T-cell (primary cell): ENCODE measurements around the gene GARIN3. TPM values are rescaled to one million over a fixed set of nuclear protein-coding genes. Genes with fewer than 3 reads are reported as not detected.

Source experiments
- ATAC-seq, 4 experiments: fragments of 200-7000 bp in 3 of 4; fragments of 150-1000 bp in 1 of 4; cut with Tn5 transposase; replicated peaks in 1 of 4; 1 replicate in 3 of 4; 2 replicates in 1 of 4; pipeline ENCODE4 v1.10.0; 2021; ENCODE audit warnings: moderate library complexity in 3 of 4, mild to moderate bottlenecking in 2 of 4, moderate number of reproducible peaks in 1 of 4
- CTCF ChIA-PET, 2 donors: fragments of 300-600 bp; sonication (Branson Sonifier 250); formaldehyde crosslinking; loops; one replicate each; lab custom pipeline; 2022; ENCODE audit warnings: antibody characterized with exemption in 2 of 2; lab: Charles Lee
- POLR2A ChIA-PET, 2 donors: fragments of 300-600 bp; sonication (Branson Sonifier 250); formaldehyde crosslinking; loops; one replicate each; lab custom pipeline; 2022; ENCODE audit warnings: antibody characterized with exemption in 2 of 2; lab: Charles Lee
- DNase-seq, 35 experiments: peaks; one replicate each; pipeline versions ENCODE4 v3.0.0 to v3.0.0-alpha.2; 2013 to 2023
- H3K27ac ChIP-seq: one replicate; pipeline ENCODE4 v1.5.1; 2013; ENCODE audit warnings: low read length
- H3K27me3 ChIP-seq, 2 experiments: replicated peaks in 1 of 2; 1 replicate in 1 of 2; 2 replicates in 1 of 2; pipeline versions ENCODE4 v1.6.1 to v1.7.0; 2013; ENCODE audit warnings: low read length in 1 of 2, mixed read lengths in 1 of 2; ENCODE audit not compliant: control insufficient read depth in 2 of 2, insufficient read depth in 2 of 2; ENCODE audit errors: extremely low read depth in 1 of 2
- H3K36me3 ChIP-seq, 2 donors: 1 replicate in 1 of 2; 2 replicates in 1 of 2; pipeline versions ENCODE4 v1.6.1 to v1.7.0; 2013; ENCODE audit warnings: low read length in 1 of 2; ENCODE audit not compliant: control insufficient read depth in 2 of 2, insufficient read depth in 1 of 2; ENCODE audit errors: extremely low read depth in 1 of 2
- H3K4me1 ChIP-seq, 2 experiments: 1 replicate in 1 of 2; 2 replicates in 1 of 2; pipeline versions ENCODE4 v1.6.1 to v1.7.0; 2013; ENCODE audit warnings: low read length in 2 of 2, mixed read lengths in 1 of 2; ENCODE audit not compliant: insufficient read depth in 2 of 2, control insufficient read depth in 1 of 2; ENCODE audit errors: extremely low read depth in 1 of 2
- H3K4me3 ChIP-seq, 2 donors: 1 replicate in 1 of 2; 2 replicates in 1 of 2; pipeline versions ENCODE4 v1.5.1 to v1.7.0; 2013; ENCODE audit warnings: mild to moderate bottlenecking in 2 of 2, low read length in 1 of 2, moderate library complexity in 1 of 2; ENCODE audit not compliant: control insufficient read depth in 1 of 2; ENCODE audit errors: extremely low read depth in 1 of 2
- H3K9me3 ChIP-seq: 2 replicates; pipeline ENCODE4 v1.7.0; 2013
- H3K27ac Mint-ChIP-seq, 2 donors: one replicate each; pipeline ENCODE4 v1.8.0; 2020 to 2021; ENCODE audit warnings: mild to moderate bottlenecking in 2 of 2, mixed read lengths in 2 of 2
- H3K27me3 Mint-ChIP-seq, 2 donors: one replicate each; pipeline ENCODE4 v1.8.0; 2021 to 2022; ENCODE audit warnings: mixed read lengths in 2 of 2
- H3K36me3 Mint-ChIP-seq: one replicate; pipeline ENCODE4 v1.8.0; 2021; ENCODE audit warnings: mixed read lengths
- H3K4me1 Mint-ChIP-seq, 3 donors: one replicate each; pipeline ENCODE4 v1.8.0; 2020 to 2022; ENCODE audit warnings: mixed read lengths in 3 of 3, mild to moderate bottlenecking in 1 of 3
- H3K4me3 Mint-ChIP-seq, 3 donors: one replicate each; pipeline ENCODE4 v1.8.0; 2020 to 2022; ENCODE audit warnings: mild to moderate bottlenecking in 3 of 3, mixed read lengths in 3 of 3, moderate library complexity in 3 of 3
- H3K9me3 Mint-ChIP-seq, 3 donors: one replicate each; pipeline ENCODE4 v1.8.0; 2020 to 2022; ENCODE audit warnings: mixed read lengths in 3 of 3
- WGBS: methylation state at CpG from one replicate; pipeline ENCODE4 v1.1.5; 2013; ENCODE audit warnings: missing lambda C conversion rate; ENCODE audit not compliant: insufficient coverage; 5-methylcytosine and 5-hydroxymethylcytosine counted together
- total RNA-seq, 35 experiments: library from RNA in 6 of 35; stranded (reverse) in 6 of 35; fragments of 120-200 nt in 1 of 35; gene quantifications; one replicate each; pipeline versions ENCODE4 v1.2.1 to v1.2.4 and lab custom pipeline; 2013 to 2026

The GARIN3 gene
- total RNA-seq, 5 donors from 2014 or later (not counting 1 experiment from before 2014, with no cell fraction given): not detected

GRCh38 chr5:157137691-157138090 is 28.4 kb downstream of the GARIN3 start:
- ChIA-PET POLR2A (interaction anchor here in 1 of 2 donors (0.7 kb wide), 1 partner anchor 48 kb away, joined by 5 read pairs; no protein-coding TSS in a partner anchor), CTCF (interaction anchor here (0.6 to 0.8 kb wide), 3 partner anchors 169 to 322 kb away, joined by 3 read pairs; no protein-coding TSS in a partner anchor)
- Mint-ChIP-seq H3K4me3 (no peak overlapping the region), H3K9me3 (no peaks in the 10 kb centered on the region), H3K4me1 (peaks cover 40 to 56% (median 55%) of the 10 kb centered on the region in 3 donors), H3K27ac (no peak overlapping the region), H3K27me3 (no peaks in the 10 kb centered on the region), H3K36me3 (peaks cover 24% of the 10 kb centered on the region)
- peaks cover 14 to 19% of the 10 kb centered on the region in 2 experiments for H3K4me1 ChIP-seq
- H3K27me3 ChIP-seq: no peaks in the 10 kb centered on the region
- DNase-seq (no peak), ATAC-seq (no peak)
- no peaks in the 10 kb centered on the region for H3K9me3 ChIP-seq
- 100% methylated on average over 3 of the region's 6 CpGs for WGBS
- H3K36me3 ChIP-seq: peaks cover 3 to 26% of the 10 kb centered on the region in 2 donors
- H3K27ac ChIP-seq: no peak overlapping the region
- no peak overlapping the region for H3K4me3 ChIP-seq

GRCh38 chr5:157132281-157132612 is 33.8 kb downstream of the GARIN3 start:
- H3K27ac Mint-ChIP-seq: no peak overlapping the region

GRCh38 chr5:157130925-157131324 is 35.1 kb downstream of the GARIN3 start:
- H3K4me3 ChIP-seq: no peak overlapping the region
- no CpG with 5 or more reads among the region's 7 CpGs for WGBS
- no peaks in the 10 kb centered on the region for H3K27me3 ChIP-seq
- H3K36me3 Mint-ChIP-seq: no peaks in the 10 kb centered on the region
- no peak overlapping the region for H3K27ac Mint-ChIP-seq
- no peak for ATAC-seq
- peaks cover 17 to 26% (median 25%) of the 10 kb centered on the region in 3 donors for H3K4me1 Mint-ChIP-seq
- no peak overlapping the region for H3K27ac ChIP-seq
- no peaks in the 10 kb centered on the region for H3K9me3 ChIP-seq
- no peaks in the 10 kb centered on the region for H3K27me3 Mint-ChIP-seq
- H3K9me3 Mint-ChIP-seq: no peaks in the 10 kb centered on the region
- peaks cover 2 to 5% of the 10 kb centered on the region in 2 experiments for H3K4me1 ChIP-seq
- POLR2A ChIA-PET: interaction anchor here in 1 of 2 donors (0.7 kb wide), 1 partner anchor 37 kb away, joined by 9 read pairs; no protein-coding TSS in a partner anchor
- H3K36me3 ChIP-seq: peaks cover 0 to under 1% of the 10 kb centered on the region in 2 donors
- no peak for DNase-seq
- no peak overlapping the region for H3K4me3 Mint-ChIP-seq
- CTCF ChIA-PET: interaction anchor here (0.6 to 2.8 kb wide), 12 partner anchors 9 to 1995 kb away, joined by 3 to 23 read pairs (median 5); no protein-coding TSS in a partner anchor

More at GRCh38 chr5:157132281-157132612, 33.8 kb downstream of the GARIN3 start:
- Mint-ChIP-seq H3K27me3 (no peaks in the 10 kb centered on the region), H3K9me3 (no peaks in the 10 kb centered on the region), H3K4me3 (no peak overlapping the region), H3K4me1 (peaks cover 21 to 30% (median 29%) of the 10 kb centered on the region in 3 donors), H3K36me3 (peaks cover under 1% of the 10 kb centered on the region)
- Histone ChIP-seq H3K27ac (no peak overlapping the region), H3K4me1 (peaks cover 2 to 5% of the 10 kb centered on the region in 2 experiments), H3K27me3 (no peaks in the 10 kb centered on the region), H3K36me3 (peaks cover 0 to 9% of the 10 kb centered on the region in 2 donors), H3K4me3 (no peak overlapping the region), H3K9me3 (no peaks in the 10 kb centered on the region)
- ChIA-PET CTCF (interaction anchor here (0.5 to 2.8 kb wide), 24 partner anchors 11 to 1993 kb away, joined by 3 to 23 read pairs (median 4); partner anchors contain the start of genes HAVCR2 (in 1 of the 2) and MED7 (in 1 of the 2)), POLR2A (interaction anchor here in 1 of 2 donors (0.9 kb wide), 1 partner anchor 10 kb away, joined by 3 read pairs; the partner anchor contains the start of gene MED7)
- ATAC-seq (no peak), DNase-seq (no peak)
- WGBS: no CpG with 5 or more reads among the region's 1 CpG

GRCh38 chr5:157121709-157122108 is 44.4 kb downstream of the GARIN3 start:
- CTCF ChIA-PET: interaction anchor here (0.6 to 1.0 kb wide), 2 partner anchors 9 kb away, joined by 3 to 5 read pairs; no protein-coding TSS in a partner anchor
- Mint-ChIP-seq H3K9me3 (peaks cover 6 to 22% (median 9%) of the 10 kb centered on the region in 3 donors), H3K27me3 (no peaks in the 10 kb centered on the region), H3K4me3 (no peak overlapping the region), H3K27ac (no peak overlapping the region), H3K4me1 (peaks cover 2 to 3% (median 2%) of the 10 kb centered on the region in 3 donors), H3K36me3 (peaks cover 21% of the 10 kb centered on the region)
- H3K27me3 ChIP-seq: peaks cover 0 to 5% of the 10 kb centered on the region in 2 experiments
- H3K4me1 ChIP-seq: no peaks in the 10 kb centered on the region
- H3K36me3 ChIP-seq: no peaks in the 10 kb centered on the region
- H3K27ac ChIP-seq: no peak overlapping the region
- ATAC-seq (no peak), DNase-seq (no peak)
- peaks cover 3% of the 10 kb centered on the region for H3K9me3 ChIP-seq
- no peak overlapping the region for H3K4me3 ChIP-seq
- POLR2A ChIA-PET: interaction anchor here in 1 of 2 donors (0.6 kb wide), 1 partner anchor 81 kb away, joined by 3 read pairs; no protein-coding TSS in a partner anchor

GRCh38 chr5:157120102-157120501 is 46.0 kb downstream of the GARIN3 start:
- 100% methylated on average over 1 of the region's 1 CpG for WGBS
- no peak for ATAC-seq

GRCh38 chr5:157116483-157116954 is 49.5 kb downstream of the GARIN3 start:
- ChIA-PET POLR2A (no interaction called here), CTCF (interaction anchor here (0.6 to 0.7 kb wide), 2 partner anchors 14 to 16 kb away, joined by 3 to 5 read pairs; no protein-coding TSS in a partner anchor)
- Mint-ChIP-seq H3K27me3 (no peaks in the 10 kb centered on the region), H3K4me3 (no peak overlapping the region), H3K36me3 (peaks cover 5% of the 10 kb centered on the region), H3K9me3 (peaks cover 0 to 5% (median 5%) of the 10 kb centered on the region in 3 donors), H3K27ac (peak overlapping the region; percentile 8 to 19), H3K4me1 (peaks cover 8 to 13% (median 9%) of the 10 kb centered on the region in 3 donors)
- no peaks in the 10 kb centered on the region for H3K36me3 ChIP-seq
- ATAC-seq: no peak
- H3K9me3 ChIP-seq: no peaks in the 10 kb centered on the region
- WGBS: 0% methylated on average over 1 of the region's 6 CpGs
- no peak overlapping the region for H3K27ac ChIP-seq
- no peak for DNase-seq
- peaks cover 0 to 5% of the 10 kb centered on the region in 2 experiments for H3K27me3 ChIP-seq
- peaks cover 3% of the 10 kb centered on the region in 2 experiments for H3K4me1 ChIP-seq
- no peak overlapping the region for H3K4me3 ChIP-seq

More at GRCh38 chr5:157120102-157120501, 46.0 kb downstream of the GARIN3 start:
- POLR2A ChIA-PET: interaction anchor here in 1 of 2 donors (0.5 kb wide), 1 partner anchor 13 kb away, joined by 3 read pairs; no protein-coding TSS in a partner anchor
- CTCF ChIA-PET: no interaction called here
- no peaks in the 10 kb centered on the region for H3K36me3 ChIP-seq
- peaks cover 3% of the 10 kb centered on the region in 2 experiments for H3K4me1 ChIP-seq
- DNase-seq: no peak
- no peak overlapping the region for H3K27ac ChIP-seq
- peaks cover 21% of the 10 kb centered on the region for H3K36me3 Mint-ChIP-seq
- no peak overlapping the region for H3K27ac Mint-ChIP-seq
- H3K27me3 ChIP-seq: peaks cover 0 to 5% of the 10 kb centered on the region in 2 experiments
- peaks cover 8 to 10% (median 9%) of the 10 kb centered on the region in 3 donors for H3K4me1 Mint-ChIP-seq
- H3K9me3 Mint-ChIP-seq: peaks cover 6 to 22% (median 9%) of the 10 kb centered on the region in 3 donors
- no peaks in the 10 kb centered on the region for H3K27me3 Mint-ChIP-seq
- peaks cover 3% of the 10 kb centered on the region for H3K9me3 ChIP-seq
- H3K4me3 ChIP-seq: no peak overlapping the region
- H3K4me3 Mint-ChIP-seq: no peak overlapping the region
